ENCODE data around the gene ALOX12. TPM values are rescaled to one million over a fixed set of nuclear protein-coding genes. Genes with fewer than 3 reads are reported as not detected.
"Not testable (repeated sequence)": the region's sequence is repeated elsewhere in the genome, so short reads cannot be mapped to it uniquely, and the experiment has no call there.

Gene ALOX12
- total and polyA plus RNA-seq, 9 donors, result 0.59 to 1.3 (median 0.78) TPM; not detected in 1

DNA sequence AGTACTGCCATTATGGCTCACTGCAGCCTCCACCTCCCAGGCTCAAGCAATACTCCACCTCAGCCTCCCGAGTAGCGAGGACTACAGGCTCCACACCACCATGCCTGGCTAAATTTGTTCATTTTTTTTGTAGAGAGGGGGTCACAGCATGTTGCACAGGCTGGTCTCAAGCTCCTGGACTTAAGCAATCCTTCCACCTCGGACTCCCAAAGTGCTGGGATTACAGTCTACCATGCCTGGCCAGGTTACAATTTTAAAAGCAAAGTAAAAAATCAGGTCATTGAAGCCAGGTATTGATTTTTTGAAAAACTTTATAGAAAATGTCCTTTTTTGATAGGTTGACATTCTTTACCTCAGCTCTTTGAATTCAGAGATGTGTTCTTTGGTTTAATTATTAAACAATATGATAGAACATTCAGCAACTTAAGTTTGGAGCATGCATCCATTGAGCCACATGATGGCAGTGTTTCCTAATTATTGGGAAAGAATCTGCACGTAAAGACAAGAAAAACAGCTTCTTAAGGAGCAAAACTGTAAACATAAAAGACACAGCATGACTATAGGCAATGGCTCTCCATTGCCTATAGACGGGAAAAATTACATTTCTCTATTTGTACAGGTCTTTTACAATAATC lies 49.8 kb downstream of the ALOX12 start:
- no peak overlapping the region for H3K27ac ChIP-seq (ENCODE audit: low read length)

DNA sequence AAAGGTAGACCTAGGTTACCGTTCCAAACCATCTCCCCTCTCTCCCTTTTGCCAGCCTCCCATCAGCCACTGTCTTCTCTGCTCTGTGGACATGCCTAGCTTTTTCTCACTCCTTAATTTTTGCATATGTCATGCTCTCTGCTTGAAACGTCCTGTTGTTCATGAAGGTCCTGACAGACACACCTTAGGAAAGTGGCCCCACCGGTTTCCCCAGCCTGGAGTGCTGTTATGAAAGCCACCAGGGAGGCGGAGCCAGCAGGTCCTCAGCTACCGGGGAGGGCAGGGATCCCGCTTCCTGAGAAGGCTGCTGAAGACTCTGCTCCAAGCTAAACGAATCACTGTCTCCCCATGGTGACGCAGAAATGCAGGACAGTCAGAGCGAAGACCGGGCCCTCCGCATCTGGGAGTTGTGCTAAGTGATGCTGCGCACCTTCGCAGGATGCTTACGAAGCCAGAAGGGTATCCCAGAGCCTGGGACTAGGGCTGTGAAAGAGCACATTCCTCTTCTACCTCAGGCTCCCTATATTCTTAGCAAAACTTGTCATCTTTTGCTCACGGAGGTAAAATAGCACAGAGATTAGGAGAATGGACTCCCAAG lies 50.4 kb downstream of the ALOX12 start:
- no peak overlapping the region for H3K27ac ChIP-seq (ENCODE audit: low read length)
- 5% methylated on average over 14 of the region's 15 CpGs for WGBS (ENCODE audit: insufficient coverage)
- H3K36me3 ChIP-seq (ENCODE audit: control insufficient read depth, insufficient read depth, low read length), result no peaks in the 10 kb centered on the region
- H3K4me1 ChIP-seq (ENCODE audit: control insufficient read depth, insufficient read depth, low read length), result peaks cover 21% of the 10 kb centered on the region
- H3K9me3 ChIP-seq (replicated peaks; ENCODE audit: control insufficient read depth, low read depth, low read length), result no peaks in the 10 kb centered on the region
- H3K4me3 ChIP-seq (ENCODE audit: low read length), result no peak overlapping the region
- DNase-seq, result no peak
- peaks cover 75% of the 10 kb centered on the region for H3K27me3 ChIP-seq (ENCODE audit: control insufficient read depth, insufficient read depth, low read length)

More for the DNA sequence above, 49.8 kb downstream of the ALOX12 start:
- Histone ChIP-seq H3K36me3 (ENCODE audit: control insufficient read depth, insufficient read depth, low read length) (no peaks in the 10 kb centered on the region), H3K4me1 (ENCODE audit: control insufficient read depth, insufficient read depth, low read length) (peaks cover 21% of the 10 kb centered on the region), H3K27me3 (ENCODE audit: control insufficient read depth, insufficient read depth, low read length) (peaks cover 77% of the 10 kb centered on the region), H3K9me3 (replicated peaks; ENCODE audit: control insufficient read depth, low read depth, low read length) (no peaks in the 10 kb centered on the region), H3K4me3 (ENCODE audit: low read length) (no peak overlapping the region)
- DNase-seq, result peak; percentile 87
- WGBS (ENCODE audit: insufficient coverage), result no CpG with 5 or more reads among the region's 5 CpGs

DNA sequence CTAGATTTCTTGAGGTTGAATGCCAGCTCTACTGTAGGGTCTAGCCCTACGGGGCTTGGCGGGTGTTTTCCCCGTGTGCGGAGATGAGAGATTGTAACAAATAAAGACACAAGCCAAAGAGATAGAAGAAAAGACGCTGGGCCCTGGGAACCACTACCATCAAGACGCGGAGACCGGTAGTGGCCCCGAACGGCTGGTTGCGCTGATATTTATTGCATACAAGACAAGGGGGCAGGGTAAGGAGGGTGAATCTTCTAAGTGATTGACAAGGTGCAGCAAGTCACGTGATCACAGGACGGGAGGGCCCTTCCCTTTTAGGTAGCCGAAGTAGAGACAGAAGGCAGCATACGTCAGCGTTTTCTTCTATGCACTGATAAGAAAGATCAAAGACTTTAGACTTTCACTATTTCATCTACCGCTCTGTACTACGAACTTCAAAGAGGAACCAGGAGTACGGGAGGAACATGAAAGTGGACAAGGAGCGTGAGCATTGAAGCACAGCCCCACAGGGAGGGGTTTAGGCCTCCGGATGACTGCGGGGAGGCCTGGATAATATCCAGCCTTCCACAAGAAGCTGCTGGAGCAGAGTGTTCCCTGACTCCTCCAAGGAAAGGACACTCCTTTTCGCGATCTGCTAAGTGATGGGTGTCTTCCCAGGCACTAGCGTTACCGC lies 51.0 kb downstream of the ALOX12 start:
- not testable (repeated sequence) for H3K4me3 ChIP-seq (ENCODE audit: low read length); H3K36me3 ChIP-seq (ENCODE audit: control insufficient read depth, insufficient read depth, low read length); H3K27ac ChIP-seq (ENCODE audit: low read length); H3K9me3 ChIP-seq (replicated peaks; ENCODE audit: control insufficient read depth, low read depth, low read length); DNase-seq
- Histone ChIP-seq H3K4me1 (ENCODE audit: control insufficient read depth, insufficient read depth, low read length) (peaks cover 21% of the 10 kb centered on the region), H3K27me3 (ENCODE audit: control insufficient read depth, insufficient read depth, low read length) (peaks cover 69% of the 10 kb centered on the region)
- 12% methylated on average over 16 of the region's 26 CpGs for WGBS (ENCODE audit: insufficient coverage)

DNA sequence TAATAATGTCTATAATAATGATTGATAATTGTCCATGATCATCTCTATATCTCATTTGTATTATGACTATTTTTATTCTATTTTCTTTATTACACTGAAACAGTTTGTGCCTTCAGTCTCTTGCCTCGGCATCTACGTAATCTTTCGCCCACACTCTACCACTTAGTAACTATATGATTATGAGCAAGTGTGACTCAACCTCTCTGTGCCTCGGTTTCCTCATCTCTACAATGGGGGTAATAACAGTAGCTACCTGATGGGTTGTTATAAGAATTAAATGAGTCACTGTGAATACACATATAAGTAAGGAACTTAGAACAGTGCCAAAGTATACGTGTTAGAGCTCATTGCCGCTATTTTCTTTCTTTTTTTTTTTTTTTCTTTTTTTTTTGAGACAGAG lies 51.7 kb downstream of the ALOX12 start:
- Histone ChIP-seq H3K4me1 (ENCODE audit: control insufficient read depth, insufficient read depth, low read length) (peaks cover 17% of the 10 kb centered on the region), H3K36me3 (ENCODE audit: control insufficient read depth, insufficient read depth, low read length) (no peaks in the 10 kb centered on the region), H3K27me3 (ENCODE audit: control insufficient read depth, insufficient read depth, low read length) (peaks cover 62% of the 10 kb centered on the region), H3K4me3 (ENCODE audit: low read length) (no peak overlapping the region), H3K27ac (ENCODE audit: low read length) (no peak overlapping the region), H3K9me3 (replicated peaks; ENCODE audit: control insufficient read depth, low read depth, low read length) (no peaks in the 10 kb centered on the region)
- WGBS (ENCODE audit: insufficient coverage), result no CpG with 5 or more reads among the region's 6 CpGs
- DNase-seq, result no peak

DNA sequence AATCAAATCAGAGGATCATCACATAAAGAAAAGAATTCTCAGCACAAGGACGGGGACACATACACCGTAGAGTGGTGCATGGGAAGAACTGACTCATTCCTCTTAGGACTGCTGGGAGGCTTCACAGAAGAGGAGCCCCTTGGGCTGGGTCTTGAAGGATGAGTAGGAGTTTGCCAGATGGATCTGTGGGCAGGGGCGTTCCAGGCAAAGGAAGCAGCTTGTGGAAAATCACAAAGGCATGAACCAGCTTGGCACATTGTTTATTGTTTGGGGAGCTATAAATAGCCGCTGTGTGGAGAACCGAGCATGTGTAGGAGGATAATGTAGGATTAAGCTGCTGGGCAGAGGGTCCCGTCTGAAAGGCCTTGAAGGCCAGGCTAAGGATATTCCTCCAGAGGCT lies 53.1 kb downstream of the ALOX12 start:
- H3K9me3 ChIP-seq (replicated peaks; ENCODE audit: control insufficient read depth, low read depth, low read length), result no peaks in the 10 kb centered on the region
- H3K27ac ChIP-seq (ENCODE audit: low read length), result no peak overlapping the region
- no peaks in the 10 kb centered on the region for H3K36me3 ChIP-seq (ENCODE audit: control insufficient read depth, insufficient read depth, low read length)
- H3K4me3 ChIP-seq (ENCODE audit: low read length), result no peak overlapping the region
- H3K27me3 ChIP-seq (ENCODE audit: control insufficient read depth, insufficient read depth, low read length), result peaks cover 48% of the 10 kb centered on the region
- WGBS (ENCODE audit: insufficient coverage), result 68% methylated on average over 2 of the region's 6 CpGs
- peaks cover 3% of the 10 kb centered on the region for H3K4me1 ChIP-seq (ENCODE audit: control insufficient read depth, insufficient read depth, low read length)
- DNase-seq, result no peak

DNA sequence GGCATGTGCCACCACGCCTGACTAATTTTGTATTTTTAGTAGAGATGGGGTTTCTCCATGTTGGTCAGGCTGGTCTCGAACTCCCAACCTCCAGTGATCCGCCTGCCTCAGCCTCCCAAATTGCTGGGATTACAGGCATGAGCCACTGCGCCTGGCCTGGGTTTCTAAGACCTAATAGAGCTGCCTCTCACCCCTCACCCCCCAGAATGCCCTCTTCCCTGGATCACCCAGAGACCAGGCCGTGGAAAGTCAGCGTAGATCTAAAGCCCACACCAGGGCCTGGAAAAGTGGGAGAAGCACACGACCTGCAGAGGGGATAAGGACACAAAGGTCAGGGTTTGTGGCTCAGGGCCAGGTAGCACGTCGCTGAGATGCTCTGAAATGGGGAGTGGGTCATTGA lies 54.7 kb downstream of the ALOX12 start:
- H3K27ac ChIP-seq (ENCODE audit: low read length); DNase-seq; H3K4me3 ChIP-seq (ENCODE audit: low read length); H3K36me3 ChIP-seq (ENCODE audit: control insufficient read depth, insufficient read depth, low read length); H3K9me3 ChIP-seq (replicated peaks; ENCODE audit: control insufficient read depth, low read depth, low read length); H3K4me1 ChIP-seq (ENCODE audit: control insufficient read depth, insufficient read depth, low read length): not testable (repeated sequence)
- 71% methylated on average over 6 of the region's 9 CpGs for WGBS (ENCODE audit: insufficient coverage)
- peaks cover 32% of the 10 kb centered on the region for H3K27me3 ChIP-seq (ENCODE audit: control insufficient read depth, insufficient read depth, low read length)

DNA sequence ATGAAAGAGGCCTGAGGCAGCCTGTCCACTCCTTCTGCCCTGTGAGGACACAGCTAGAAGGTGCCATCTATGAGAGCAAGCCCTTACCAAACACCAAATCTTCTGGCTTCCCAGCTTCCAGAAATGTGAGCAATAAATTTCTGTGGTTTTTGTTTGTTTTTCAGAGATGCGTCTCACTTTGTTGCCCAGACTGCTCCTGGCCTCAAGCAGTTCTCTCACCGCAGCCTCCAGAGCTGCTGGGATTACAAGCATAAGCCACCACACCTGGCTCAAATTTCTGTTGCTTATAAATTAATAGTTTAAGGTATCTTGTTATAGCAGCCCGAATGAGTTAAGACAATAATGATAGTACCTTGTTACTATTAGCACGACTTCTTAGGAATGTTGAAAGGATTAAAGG lies 60.5 kb downstream of the ALOX12 start:
- no CpG with 5 or more reads among the region's 4 CpGs for WGBS (ENCODE audit: insufficient coverage)
- no peak for DNase-seq
- H3K4me1 ChIP-seq (ENCODE audit: control insufficient read depth, insufficient read depth, low read length), result no peaks in the 10 kb centered on the region

DNA sequence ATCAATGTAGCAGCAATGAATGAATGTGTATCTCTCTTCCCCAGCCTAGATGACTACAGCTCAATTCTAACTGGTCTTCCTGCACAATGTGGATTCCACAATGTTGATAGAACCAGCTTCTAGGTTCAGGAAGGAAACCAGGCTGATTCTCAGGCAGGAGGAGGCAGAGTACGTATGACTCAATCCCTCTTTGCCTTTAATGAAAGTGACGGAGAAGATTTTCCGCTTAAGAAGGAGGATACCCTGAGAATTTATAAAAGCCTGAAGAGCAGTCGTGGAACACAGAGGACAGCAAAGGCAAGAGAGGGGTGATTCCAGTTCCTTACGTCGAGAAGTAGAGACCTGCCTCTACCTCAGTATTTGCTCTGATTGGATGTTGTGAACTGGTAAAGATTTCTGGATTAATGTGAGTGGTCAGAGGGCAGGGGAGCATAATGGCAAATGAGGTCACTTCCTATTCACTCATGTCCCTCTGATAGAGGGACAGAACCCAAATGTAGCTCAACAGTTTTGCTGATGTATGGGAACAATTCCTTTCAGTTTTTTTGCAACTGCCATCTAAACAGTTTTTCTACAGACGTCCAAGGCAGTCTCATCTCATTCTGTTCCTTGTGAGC lies 63.1 kb downstream of the ALOX12 start:
- no peak overlapping the region for H3K27ac ChIP-seq (ENCODE audit: low read length)
- H3K36me3 ChIP-seq (ENCODE audit: control insufficient read depth, insufficient read depth, low read length), result no peaks in the 10 kb centered on the region
- peaks cover 8% of the 10 kb centered on the region for H3K4me1 ChIP-seq (ENCODE audit: control insufficient read depth, insufficient read depth, low read length)
- DNase-seq, result no peak
- H3K9me3 ChIP-seq (replicated peaks; ENCODE audit: control insufficient read depth, low read depth, low read length), result no peaks in the 10 kb centered on the region
- H3K27me3 ChIP-seq (ENCODE audit: control insufficient read depth, insufficient read depth, low read length), result no peaks in the 10 kb centered on the region
- H3K4me3 ChIP-seq (ENCODE audit: low read length), result no peak overlapping the region
- 64% methylated on average over 7 of the region's 7 CpGs for WGBS (ENCODE audit: insufficient coverage)

More for the DNA sequence above, 60.5 kb downstream of the ALOX12 start:
- Histone ChIP-seq H3K36me3 (ENCODE audit: control insufficient read depth, insufficient read depth, low read length) (no peaks in the 10 kb centered on the region), H3K27ac (ENCODE audit: low read length) (no peak overlapping the region), H3K4me3 (ENCODE audit: low read length) (no peak overlapping the region), H3K9me3 (replicated peaks; ENCODE audit: control insufficient read depth, low read depth, low read length) (no peaks in the 10 kb centered on the region), H3K27me3 (ENCODE audit: control insufficient read depth, insufficient read depth, low read length) (no peaks in the 10 kb centered on the region)

Data from muscle of leg (tissue), 11 donors.